PC-9 (cell line): ENCODE measurements around the gene PPP2R3B. TPM values are rescaled to one million over a fixed set of nuclear protein-coding genes. Genes with fewer than 3 reads are reported as not detected.

ENCODE experiments used
- BruUV-seq: library from RNA; stranded (reverse); fragments of 400-500 nt; replicated peaks from 2 replicates; lab custom pipeline; 2021; lab: Mats Ljungman, UMichigan
- CTCF ChIA-PET: fragments of 300-600 bp; sonication (Branson Sonifier 250); formaldehyde crosslinking; loops from one replicate; lab custom pipeline; 2022; ENCODE audit warnings: antibody characterized with exemption; lab: Charles Lee
- POLR2A ChIA-PET: fragments of 300-600 bp; sonication (Branson Sonifier 250); formaldehyde crosslinking; loops from one replicate; lab custom pipeline; 2022; ENCODE audit warnings: antibody characterized with exemption; ENCODE audit not compliant: unreplicated experiment; lab: Charles Lee
- DNase-seq, 2 experiments: peaks; one replicate each; pipeline versions ENCODE4 v3.0.0 to v3.0.0-alpha.2; 2015 to 2022; ENCODE audit warnings: mixed read lengths in 1 of 2
- H2AFZ ChIP-seq: fragments of 200-600 bp; sonication (generic); 2 replicates; pipeline ENCODE4 v1.8.1; 2017; ENCODE audit warnings: antibody characterized with exemption
- H3F3A ChIP-seq: fragments of 200-600 bp; sonication (generic); 2 replicates; pipeline ENCODE4 v1.8.1; 2017; ENCODE audit warnings: antibody characterized with exemption, mild to moderate bottlenecking, low read depth; ENCODE audit not compliant: insufficient read depth
- H3K27ac ChIP-seq: fragments of 200-600 bp; sonication (generic); 2 replicates; pipeline ENCODE4 v1.6.1; 2016; ENCODE audit warnings: mixed run types
- H3K27me3 ChIP-seq: fragments of 200-600 bp; sonication (generic); 2 replicates; pipeline ENCODE4 v1.6.1; 2016; ENCODE audit warnings: low read depth, mixed run types; ENCODE audit not compliant: insufficient read depth
- H3K36me3 ChIP-seq: fragments of 200-600 bp; sonication (generic); 2 replicates; pipeline ENCODE4 v1.6.1; 2016; ENCODE audit warnings: low read depth, mixed run types
- H3K4me1 ChIP-seq: fragments of 200-600 bp; sonication (generic); replicated peaks from 2 replicates; pipeline ENCODE4 v1.6.1; 2016; ENCODE audit warnings: mixed run types; ENCODE audit not compliant: insufficient read depth
- H3K4me2 ChIP-seq: fragments of 200-600 bp; sonication (generic); 2 replicates; pipeline ENCODE4 v1.6.1; 2017; ENCODE audit warnings: mixed run types
- H3K4me3 ChIP-seq: fragments of 200-600 bp; sonication (generic); 2 replicates; pipeline ENCODE4 v1.6.1; 2016; ENCODE audit warnings: mixed run types
- H3K79me2 ChIP-seq: fragments of 200-600 bp; sonication (generic); 2 replicates; pipeline ENCODE4 v1.6.1; 2017; ENCODE audit warnings: low read depth, mixed run types
- H3K9me2 ChIP-seq: fragments of 200-600 bp; sonication (generic); 2 replicates; pipeline ENCODE4 v1.8.1; 2017; ENCODE audit warnings: mild to moderate bottlenecking; ENCODE audit not compliant: insufficient read depth
- H3K9me3 ChIP-seq: fragments of 200-600 bp; sonication (generic); 2 replicates; pipeline ENCODE4 v1.8.1; 2016; ENCODE audit warnings: low read depth; ENCODE audit not compliant: insufficient read depth
- H4K20me1 ChIP-seq: fragments of 200-600 bp; sonication (generic); 2 replicates; pipeline ENCODE4 v1.8.1; 2017; ENCODE audit not compliant: insufficient read depth
- EZH2 ChIP-seq: fragments of 200-600 bp; sonication (generic); IDR thresholded peaks from 2 replicates; pipeline ENCODE4 v1.8.0; 2017; ENCODE audit warnings: antibody characterized with exemption, low read depth
- intact Hi-C: fragments of 100-400 bp; cut with micrococcal nuclease; formaldehyde crosslinking; loops from one replicate; pipeline ENCODE4 v1.10.0; 2022; ENCODE audit not compliant: unreplicated experiment
- total RNA-seq: library from RNA; stranded (reverse); gene quantifications from 2 replicates; pipeline ENCODE4 v1.2.3, GENCODE V29; 2021
- TF ChIP-seq, protein P1 (sequence below): fragments of 200-600 bp; sonication (generic); conservative IDR thresholded peaks from 2 replicates; pipeline ENCODE4 v1.6.1; 2017; ENCODE audit warnings: mixed run types, antibody characterized with exemption, mild to moderate bottlenecking, moderate library complexity

The PPP2R3B gene
- total RNA-seq, 1 experiment from 2014 or later = 32.5 TPM

DNA sequence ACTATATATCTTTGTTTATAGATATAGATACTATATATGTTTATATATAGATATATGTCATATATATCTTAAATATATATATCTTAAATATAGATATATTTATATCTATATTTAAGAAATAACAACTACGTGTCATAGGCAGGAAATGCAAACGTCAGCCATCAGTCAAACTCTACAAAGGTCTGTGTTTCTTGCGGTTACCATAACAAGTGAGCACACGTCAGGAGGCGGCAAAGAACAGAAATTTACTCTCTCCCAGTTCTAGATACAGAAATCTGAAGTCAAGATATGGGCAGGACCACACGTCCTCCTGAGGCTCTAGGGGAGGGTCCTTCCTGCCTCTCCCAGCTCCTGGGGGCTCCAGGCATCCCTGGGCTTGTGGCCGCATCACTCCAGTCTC lies 99.0 kb downstream of the PPP2R3B start:
- POLR2A ChIA-PET = no interaction called here
- no peaks in the 10 kb centered on the region for H3K9me2 ChIP-seq
- H3F3A ChIP-seq = peaks cover 8% of the 10 kb centered on the region; the same call in 1 of the 2 replicates
- no peak for DNase-seq
- H2AFZ ChIP-seq = no peak overlapping the region
- no peak for TF ChIP-seq EZH2
- TF ChIP-seq, protein P1, sequence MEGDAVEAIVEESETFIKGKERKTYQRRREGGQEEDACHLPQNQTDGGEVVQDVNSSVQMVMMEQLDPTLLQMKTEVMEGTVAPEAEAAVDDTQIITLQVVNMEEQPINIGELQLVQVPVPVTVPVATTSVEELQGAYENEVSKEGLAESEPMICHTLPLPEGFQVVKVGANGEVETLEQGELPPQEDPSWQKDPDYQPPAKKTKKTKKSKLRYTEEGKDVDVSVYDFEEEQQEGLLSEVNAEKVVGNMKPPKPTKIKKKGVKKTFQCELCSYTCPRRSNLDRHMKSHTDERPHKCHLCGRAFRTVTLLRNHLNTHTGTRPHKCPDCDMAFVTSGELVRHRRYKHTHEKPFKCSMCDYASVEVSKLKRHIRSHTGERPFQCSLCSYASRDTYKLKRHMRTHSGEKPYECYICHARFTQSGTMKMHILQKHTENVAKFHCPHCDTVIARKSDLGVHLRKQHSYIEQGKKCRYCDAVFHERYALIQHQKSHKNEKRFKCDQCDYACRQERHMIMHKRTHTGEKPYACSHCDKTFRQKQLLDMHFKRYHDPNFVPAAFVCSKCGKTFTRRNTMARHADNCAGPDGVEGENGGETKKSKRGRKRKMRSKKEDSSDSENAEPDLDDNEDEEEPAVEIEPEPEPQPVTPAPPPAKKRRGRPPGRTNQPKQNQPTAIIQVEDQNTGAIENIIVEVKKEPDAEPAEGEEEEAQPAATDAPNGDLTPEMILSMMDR = no peak
- intact Hi-C loops = no loop called here
- no peak overlapping the region for H3K4me2 ChIP-seq
- H3K4me1 ChIP-seq = no peaks in the 10 kb centered on the region
- H3K27me3 ChIP-seq = no peaks in the 10 kb centered on the region
- no peak overlapping the region for H3K27ac ChIP-seq
- H4K20me1 ChIP-seq = no peaks in the 10 kb centered on the region
- no peaks in the 10 kb centered on the region for H3K36me3 ChIP-seq
- CTCF ChIA-PET = no interaction called here
- H3K79me2 ChIP-seq = no peaks in the 10 kb centered on the region
- no TSS peak for BruUV-seq
- H3K9me3 ChIP-seq = no peaks in the 10 kb centered on the region
- H3K4me3 ChIP-seq = no peak overlapping the region

- H3K79me2 ChIP-seq = no peaks in the 10 kb centered on the region
- H4K20me1 ChIP-seq = no peaks in the 10 kb centered on the region
- peaks cover 8% of the 10 kb centered on the region; the same call in 1 of the 2 replicates for H3F3A ChIP-seq
- no peak overlapping the region for H3K27ac ChIP-seq
- ChIA-PET CTCF (no interaction called here), POLR2A (no interaction called here)
- H3K36me3 ChIP-seq = no peaks in the 10 kb centered on the region
- no peak for DNase-seq
- intact Hi-C loops = no loop called here
- no peak overlapping the region for H3K4me2 ChIP-seq
- no peak for TF ChIP-seq EZH2
- TF ChIP-seq, protein P1 = no peak
- H3K9me3 ChIP-seq = no peaks in the 10 kb centered on the region
- no peaks in the 10 kb centered on the region for H3K27me3 ChIP-seq
- BruUV-seq = no TSS peak
- H2AFZ ChIP-seq = no peak overlapping the region
- no peak overlapping the region for H3K4me3 ChIP-seq
- H3K4me1 ChIP-seq = no peaks in the 10 kb centered on the region
- no peaks in the 10 kb centered on the region for H3K9me2 ChIP-seq
These were observed 101.5 kb downstream of the PPP2R3B start for GRCh38 chrX:285076-285677.

Other genes with a start within 250 kb of the PPP2R3B start
- gene PLCXD1, start 105.5 kb downstream of the PPP2R3B start, total RNA-seq = 8.7 and 9.0 TPM in 2 replicates
- gene GTPBP6, start 68.1 kb downstream of the PPP2R3B start, total RNA-seq = 43.5 and 47.0 TPM in 2 replicates
- not detected in 2 replicates for gene SHOX, start 243.9 kb upstream of the PPP2R3B start, total RNA-seq